Measurements from ENCODE around the gene CNTRL.

GRCh38 chr9:121135642-121136041 is 60.9 kb downstream of the CNTRL start:
- TF ChIP-seq CTCF (IDR thresholded peaks at IDR 0.05) (no peak), EZH2 (IDR thresholded peaks at IDR 0.05; ENCODE audit: borderline replicate concordance, insufficient read depth, low read depth, low read length, poor library complexity, severe bottlenecking) (no peak)
